PFSK-1 (cell line): ENCODE measurements around the gene MEF2C.

ENCODE experiments used
- FOXP2 ChIP-seq: optimal IDR thresholded peaks from 2 replicates; pipeline ENCODE3; 2011; ENCODE audit warnings: borderline replicate concordance, control low read depth, inconsistent platforms; ENCODE audit not compliant: insufficient read depth; ENCODE audit errors: extremely low read length, extremely low read depth
- POLR2AphosphoS5 ChIP-seq: IDR thresholded peaks from 2 replicates; pipeline ENCODE4 v1.6.1; 2012; ENCODE audit warnings: low read depth, mild to moderate bottlenecking, control low read depth, low read length, moderate library complexity
- SIN3A ChIP-seq: IDR thresholded peaks from 2 replicates; pipeline ENCODE4 v1.6.1; 2012; ENCODE audit warnings: mild to moderate bottlenecking, low read length, moderate library complexity, borderline replicate concordance; ENCODE audit not compliant: insufficient read depth
- TAF1 ChIP-seq: IDR thresholded peaks from 2 replicates; pipeline ENCODE4 v1.6.1; 2012; ENCODE audit warnings: low read length, control low read depth, borderline replicate concordance; ENCODE audit not compliant: insufficient read depth
- TF ChIP-seq, protein P1 (sequence below), 2 experiments: IDR thresholded peaks; 2 replicates each; pipeline versions ENCODE4 v1.6.1 to v1.8.0; 2011 to 2012; ENCODE audit warnings: low read depth in 2 of 2, low read length in 2 of 2, control low read depth in 1 of 2, inconsistent platforms in 1 of 2, mild to moderate bottlenecking in 1 of 2, moderate library complexity in 1 of 2; ENCODE audit not compliant: insufficient read depth in 1 of 2

DNA sequence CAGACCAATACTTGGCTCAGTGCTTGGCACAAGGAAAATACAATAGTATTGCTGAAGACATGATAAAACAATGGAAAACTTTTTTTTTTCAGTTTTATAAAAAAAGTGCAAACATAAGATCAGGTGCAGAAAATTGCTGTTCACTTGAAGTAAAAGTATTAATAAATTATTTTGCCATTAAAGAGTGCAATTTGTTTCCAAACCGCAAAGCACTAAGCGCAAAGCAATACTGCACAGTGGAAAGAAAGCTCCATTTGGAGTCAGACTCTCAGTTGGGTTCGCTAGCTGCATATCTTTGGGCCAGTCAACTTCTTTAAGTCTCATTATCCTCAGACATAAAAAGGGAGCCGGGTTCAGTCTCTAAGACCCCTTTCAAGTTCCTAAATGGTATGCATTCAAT, 45.8 kb downstream of the MEF2C start:
- TF ChIP-seq, protein P1, sequence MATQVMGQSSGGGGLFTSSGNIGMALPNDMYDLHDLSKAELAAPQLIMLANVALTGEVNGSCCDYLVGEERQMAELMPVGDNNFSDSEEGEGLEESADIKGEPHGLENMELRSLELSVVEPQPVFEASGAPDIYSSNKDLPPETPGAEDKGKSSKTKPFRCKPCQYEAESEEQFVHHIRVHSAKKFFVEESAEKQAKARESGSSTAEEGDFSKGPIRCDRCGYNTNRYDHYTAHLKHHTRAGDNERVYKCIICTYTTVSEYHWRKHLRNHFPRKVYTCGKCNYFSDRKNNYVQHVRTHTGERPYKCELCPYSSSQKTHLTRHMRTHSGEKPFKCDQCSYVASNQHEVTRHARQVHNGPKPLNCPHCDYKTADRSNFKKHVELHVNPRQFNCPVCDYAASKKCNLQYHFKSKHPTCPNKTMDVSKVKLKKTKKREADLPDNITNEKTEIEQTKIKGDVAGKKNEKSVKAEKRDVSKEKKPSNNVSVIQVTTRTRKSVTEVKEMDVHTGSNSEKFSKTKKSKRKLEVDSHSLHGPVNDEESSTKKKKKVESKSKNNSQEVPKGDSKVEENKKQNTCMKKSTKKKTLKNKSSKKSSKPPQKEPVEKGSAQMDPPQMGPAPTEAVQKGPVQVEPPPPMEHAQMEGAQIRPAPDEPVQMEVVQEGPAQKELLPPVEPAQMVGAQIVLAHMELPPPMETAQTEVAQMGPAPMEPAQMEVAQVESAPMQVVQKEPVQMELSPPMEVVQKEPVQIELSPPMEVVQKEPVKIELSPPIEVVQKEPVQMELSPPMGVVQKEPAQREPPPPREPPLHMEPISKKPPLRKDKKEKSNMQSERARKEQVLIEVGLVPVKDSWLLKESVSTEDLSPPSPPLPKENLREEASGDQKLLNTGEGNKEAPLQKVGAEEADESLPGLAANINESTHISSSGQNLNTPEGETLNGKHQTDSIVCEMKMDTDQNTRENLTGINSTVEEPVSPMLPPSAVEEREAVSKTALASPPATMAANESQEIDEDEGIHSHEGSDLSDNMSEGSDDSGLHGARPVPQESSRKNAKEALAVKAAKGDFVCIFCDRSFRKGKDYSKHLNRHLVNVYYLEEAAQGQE (IDR thresholded peaks at IDR 0.05; ENCODE audit: insufficient read depth in 1 of 2, low read depth in 2 of 2, low read length in 2 of 2), result no peak
- no peak for TF ChIP-seq TAF1
- TF ChIP-seq POLR2AphosphoS5, result no peak
- TF ChIP-seq SIN3A, result no peak
- no peak for TF ChIP-seq FOXP2
